GM23338 (cell line): ENCODE data around the gene EGFR. TPM values are rescaled to one million over a fixed set of nuclear protein-coding genes. Genes with fewer than 3 reads are reported as not detected.

Experiments used
- ATAC-seq: fragments of 200-7000 bp; cut with Tn5 transposase; 3 replicates; pipeline ENCODE4 v1.9.1; 2020
- DNase-seq: peaks from one replicate; pipeline ENCODE4 v3.0.0-alpha.2; 2015; ENCODE audit warnings: low spot score
- H2AFZ ChIP-seq: fragments of 200-600 bp; sonication (generic); 2 replicates; pipeline ENCODE4 v1.8.0; 2016; ENCODE audit warnings: antibody characterized with exemption, mild to moderate bottlenecking, moderate library complexity
- H3F3A ChIP-seq: fragments of 200-600 bp; sonication (generic); replicated peaks from 2 replicates; pipeline ENCODE4 v1.8.0; 2017; ENCODE audit warnings: antibody characterized with exemption, mixed run types, low read depth
- H3K27ac ChIP-seq: fragments of 200-600 bp; sonication (generic); 2 replicates; pipeline ENCODE4 v1.6.1; 2016; ENCODE audit warnings: low read depth
- H3K27me3 ChIP-seq: fragments of 200-600 bp; sonication (generic); 2 replicates; pipeline ENCODE4 v1.8.0; 2016; ENCODE audit warnings: mild to moderate bottlenecking, mixed run types, moderate library complexity; ENCODE audit not compliant: insufficient read depth
- H3K36me3 ChIP-seq: fragments of 200-600 bp; sonication (generic); 2 replicates; pipeline ENCODE4 v1.8.0; 2016; ENCODE audit warnings: mild to moderate bottlenecking; ENCODE audit not compliant: insufficient read depth
- H3K4me1 ChIP-seq: fragments of 200-600 bp; sonication (generic); 2 replicates; pipeline ENCODE4 v1.8.0; 2016; ENCODE audit warnings: mild to moderate bottlenecking, moderate library complexity; ENCODE audit not compliant: insufficient read depth
- H3K4me2 ChIP-seq: fragments of 200-600 bp; sonication (generic); 2 replicates; pipeline ENCODE4 v1.7.1; 2017; ENCODE audit warnings: mixed run types
- H3K4me3 ChIP-seq: fragments of 200-600 bp; sonication (generic); 2 replicates; pipeline ENCODE4 v1.6.1; 2016; ENCODE audit warnings: mixed run types
- H3K79me2 ChIP-seq: fragments of 200-600 bp; sonication (generic); replicated peaks from 2 replicates; pipeline ENCODE4 v1.8.0; 2017; ENCODE audit warnings: mild to moderate bottlenecking; ENCODE audit not compliant: insufficient read depth
- H3K9me2 ChIP-seq: fragments of 200-600 bp; sonication (generic); 2 replicates; pipeline ENCODE4 v1.8.0; 2017; ENCODE audit not compliant: insufficient read depth
- H4K20me1 ChIP-seq: fragments of 200-600 bp; sonication (generic); replicated peaks from 2 replicates; pipeline ENCODE4 v1.8.0; 2017; ENCODE audit warnings: mild to moderate bottlenecking; ENCODE audit not compliant: insufficient read depth
- H3K27ac Mint-ChIP-seq: 2 replicates; pipeline ENCODE4 v1.8.0; 2020; ENCODE audit warnings: inconsistent platforms, mild to moderate bottlenecking, moderate library complexity, mixed read lengths
- H3K27me3 Mint-ChIP-seq: 3 replicates; pipeline ENCODE4 v1.8.0; 2022; ENCODE audit warnings: low read depth, mild to moderate bottlenecking, moderate library complexity, mixed read lengths, inconsistent platforms; ENCODE audit not compliant: insufficient read depth, poor library complexity
- H3K36me3 Mint-ChIP-seq: 3 replicates; pipeline ENCODE4 v1.8.0; 2021; ENCODE audit warnings: low read depth, mild to moderate bottlenecking, inconsistent platforms, moderate library complexity, mixed read lengths
- H3K4me1 Mint-ChIP-seq: 3 replicates; pipeline ENCODE4 v1.8.0; 2020; ENCODE audit warnings: mild to moderate bottlenecking, inconsistent platforms, mixed read lengths
- H3K4me3 Mint-ChIP-seq: 3 replicates; pipeline ENCODE4 v1.8.0; 2021; ENCODE audit warnings: moderate library complexity, mild to moderate bottlenecking, inconsistent platforms, mixed read lengths
- H3K9me3 Mint-ChIP-seq: 3 replicates; pipeline ENCODE4 v1.8.0; 2020; ENCODE audit warnings: moderate library complexity, mild to moderate bottlenecking, inconsistent platforms, mixed read lengths
- CREB1 ChIP-seq: fragments of 250-450 bp; sonication (Bioruptor Pico); IDR thresholded peaks from 2 replicates; pipeline ENCODE4 v1.5.0; 2020; ENCODE audit warnings: low read depth, mild to moderate bottlenecking, moderate library complexity
- CTCF ChIP-seq, 2 experiments: fragments of 200-600 bp in 1 of 2; sonication (generic) in 1 of 2; conservative IDR thresholded peaks; 2 replicates each; pipeline versions ENCODE4 v1.5.1 to v1.6.1; 2016 to 2017; ENCODE audit warnings: antibody characterized with exemption in 2 of 2, low read depth in 2 of 2, mild to moderate bottlenecking in 2 of 2, moderate library complexity in 1 of 2
- EZH2 ChIP-seq: fragments of 200-600 bp; sonication (generic); IDR thresholded peaks from one replicate; pipeline ENCODE4 v1.8.0; 2017; ENCODE audit warnings: antibody characterized with exemption, mild to moderate bottlenecking, low read depth; ENCODE audit not compliant: unreplicated experiment
- EZH2phosphoT487 ChIP-seq: fragments of 200-600 bp; sonication (generic); IDR thresholded peaks from one replicate; pipeline ENCODE4 v1.8.1; 2018; ENCODE audit warnings: antibody characterized with exemption; ENCODE audit not compliant: unreplicated experiment
- JUNB ChIP-seq: IDR thresholded peaks from one replicate; pipeline ENCODE4 v1.6.1; 2016; ENCODE audit warnings: antibody characterized with exemption; ENCODE audit not compliant: unreplicated experiment
- NANOG ChIP-seq: IDR thresholded peaks from 2 replicates; pipeline ENCODE4 v1.6.1; 2016; ENCODE audit warnings: antibody characterized with exemption, borderline replicate concordance
- POLR2AphosphoS5 ChIP-seq: IDR thresholded peaks from 2 replicates; pipeline ENCODE4 v1.6.1; 2016; ENCODE audit warnings: antibody characterized with exemption, low read depth
- REST ChIP-seq: IDR thresholded peaks from one replicate; pipeline ENCODE4 v1.6.1; 2018; ENCODE audit warnings: antibody characterized with exemption; ENCODE audit not compliant: unreplicated experiment
- STAT1 ChIP-seq: IDR thresholded peaks from one replicate; pipeline ENCODE4 v1.6.1; 2016; ENCODE audit warnings: antibody characterized with exemption; ENCODE audit not compliant: unreplicated experiment
- ZNF114 ChIP-seq: fragments of 250-450 bp; sonication (Bioruptor Pico); IDR thresholded peaks from 2 replicates; pipeline ENCODE4 v1.5.0; 2020; ENCODE audit warnings: mild to moderate bottlenecking, moderate library complexity
- polyA plus RNA-seq: library from polyadenylated mRNA; unstranded; fragments of >200 nt; fragmentation: Nextera tagmentation; extraction: Ambion mirVana; gene quantifications from 2 replicates; pipeline ENCODE4 v1.2.1, GENCODE V29; 2016
- total RNA-seq: library from RNA; depleted of rRNA; stranded (reverse); fragments of >200 nt; shearing (Covaris generic); gene quantifications from 2 replicates; pipeline ENCODE4 v1.2.3, GENCODE V29; 2014
- TF ChIP-seq, protein P1 (sequence below): IDR thresholded peaks from 2 replicates; pipeline ENCODE4 v1.6.1; 2016; ENCODE audit warnings: antibody characterized with exemption

The EGFR gene
- total and polyA plus RNA-seq, 2 experiments from 2014 or later: 1.5 to 4.5 TPM

DNA sequence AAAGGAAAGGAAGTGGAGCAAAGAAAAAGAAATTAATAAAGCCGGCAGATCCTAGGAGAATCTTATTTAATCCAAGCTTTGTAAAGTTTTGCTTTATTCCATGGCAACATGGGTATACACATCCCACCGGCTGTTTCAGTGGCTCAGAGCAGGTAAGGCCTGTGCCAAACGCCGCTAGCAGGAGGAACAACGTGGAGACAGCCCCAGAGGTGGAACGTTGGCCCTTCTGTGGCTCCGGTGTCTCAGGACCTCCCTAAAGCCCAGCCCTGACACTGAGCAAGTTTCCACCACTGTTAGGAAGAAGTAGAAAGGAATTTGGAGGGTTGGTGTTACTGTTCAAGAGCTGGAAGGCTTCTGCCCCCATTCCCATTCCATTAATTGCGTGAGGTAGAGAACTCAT lies 52.0 kb downstream of the EGFR start:
- Mint-ChIP-seq H3K36me3 (no peaks in the 10 kb centered on the region), H3K27ac (no peak overlapping the region)

More for the DNA sequence above, 52.0 kb downstream of the EGFR start:
- peaks cover 13% of the 10 kb centered on the region for H3K4me1 Mint-ChIP-seq
- Histone ChIP-seq H3K4me3 (no peak overlapping the region), H3K27ac (no peak overlapping the region), H3K79me2 (no peaks in the 10 kb centered on the region), H2AFZ (no peak overlapping the region), H3K27me3 (no peaks in the 10 kb centered on the region), H4K20me1 (no peaks in the 10 kb centered on the region), H3K36me3 (no peaks in the 10 kb centered on the region), H3F3A (no peaks in the 10 kb centered on the region), H3K4me2 (no peak overlapping the region), H3K4me1 (peaks cover 11% of the 10 kb centered on the region; the same call in 1 of the 2 replicates), H3K9me2 (no peaks in the 10 kb centered on the region)
- no peaks in the 10 kb centered on the region for H3K9me3 Mint-ChIP-seq
- no peak for TF ChIP-seq CTCF (conservative IDR thresholded peaks at IDR 0.05; ENCODE audit: low read depth in 2 of 2)
- no peak for TF ChIP-seq STAT1
- no peak for TF ChIP-seq EZH2phosphoT487
- TF ChIP-seq EZH2: no peak
- TF ChIP-seq NANOG: no peak
- TF ChIP-seq JUNB: no peak
- TF ChIP-seq, protein P1, sequence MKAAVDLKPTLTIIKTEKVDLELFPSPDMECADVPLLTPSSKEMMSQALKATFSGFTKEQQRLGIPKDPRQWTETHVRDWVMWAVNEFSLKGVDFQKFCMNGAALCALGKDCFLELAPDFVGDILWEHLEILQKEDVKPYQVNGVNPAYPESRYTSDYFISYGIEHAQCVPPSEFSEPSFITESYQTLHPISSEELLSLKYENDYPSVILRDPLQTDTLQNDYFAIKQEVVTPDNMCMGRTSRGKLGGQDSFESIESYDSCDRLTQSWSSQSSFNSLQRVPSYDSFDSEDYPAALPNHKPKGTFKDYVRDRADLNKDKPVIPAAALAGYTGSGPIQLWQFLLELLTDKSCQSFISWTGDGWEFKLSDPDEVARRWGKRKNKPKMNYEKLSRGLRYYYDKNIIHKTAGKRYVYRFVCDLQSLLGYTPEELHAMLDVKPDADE: no peak
- TF ChIP-seq ZNF114: no peak
- no peak for TF ChIP-seq POLR2AphosphoS5
- TF ChIP-seq CREB1 (CRISPR knock-in tag): no peak
- TF ChIP-seq REST: no peak
- DNase-seq (no peak), ATAC-seq (no peak)
- no peak overlapping the region for H3K4me3 Mint-ChIP-seq
- H3K27me3 Mint-ChIP-seq: peaks cover 1% of the 10 kb centered on the region
